Nephron (organoid): ENCODE results near the gene CERS6.
A peak's percentile ranks its signal among the peaks of the same experiment; 100 is the strongest.
"Not testable (repeated sequence)": the region's sequence is repeated elsewhere in the genome, so short reads cannot be mapped to it uniquely, and the experiment has no call there.

ENCODE experiments used
- H3K27ac Mint-ChIP-seq, 3 experiments: 2 replicates each; pipeline ENCODE4 v1.8.0; 2020; ENCODE audit warnings: mixed read lengths in 3 of 3, mild to moderate bottlenecking in 2 of 3, moderate library complexity in 1 of 3
- H3K27me3 Mint-ChIP-seq: 2 replicates; pipeline ENCODE4 v1.8.0; 2021; ENCODE audit warnings: low read depth, mild to moderate bottlenecking, moderate library complexity, mixed read lengths
- H3K36me3 Mint-ChIP-seq: 2 replicates; pipeline ENCODE4 v1.8.0; 2020; ENCODE audit warnings: low read depth, mixed read lengths
- H3K4me1 Mint-ChIP-seq: 2 replicates; pipeline ENCODE4 v1.8.0; 2020; ENCODE audit warnings: mixed read lengths
- H3K4me3 Mint-ChIP-seq, 3 experiments: 2 replicates each; pipeline ENCODE4 v1.8.0; 2020; ENCODE audit warnings: mild to moderate bottlenecking in 3 of 3, mixed read lengths in 3 of 3, moderate library complexity in 2 of 3
- H3K9me3 Mint-ChIP-seq: 2 replicates; pipeline ENCODE4 v1.8.0; 2020; ENCODE audit warnings: mixed read lengths
- TF ChIP-seq, protein P1 (sequence below), 3 experiments: fragments of 200-600 bp; sonication (generic); IDR thresholded peaks; one replicate each; pipeline ENCODE4 v1.5.0; 2021; ENCODE audit warnings: antibody characterized with exemption in 3 of 3; ENCODE audit not compliant: unreplicated experiment in 3 of 3

CERS6 gene

DNA sequence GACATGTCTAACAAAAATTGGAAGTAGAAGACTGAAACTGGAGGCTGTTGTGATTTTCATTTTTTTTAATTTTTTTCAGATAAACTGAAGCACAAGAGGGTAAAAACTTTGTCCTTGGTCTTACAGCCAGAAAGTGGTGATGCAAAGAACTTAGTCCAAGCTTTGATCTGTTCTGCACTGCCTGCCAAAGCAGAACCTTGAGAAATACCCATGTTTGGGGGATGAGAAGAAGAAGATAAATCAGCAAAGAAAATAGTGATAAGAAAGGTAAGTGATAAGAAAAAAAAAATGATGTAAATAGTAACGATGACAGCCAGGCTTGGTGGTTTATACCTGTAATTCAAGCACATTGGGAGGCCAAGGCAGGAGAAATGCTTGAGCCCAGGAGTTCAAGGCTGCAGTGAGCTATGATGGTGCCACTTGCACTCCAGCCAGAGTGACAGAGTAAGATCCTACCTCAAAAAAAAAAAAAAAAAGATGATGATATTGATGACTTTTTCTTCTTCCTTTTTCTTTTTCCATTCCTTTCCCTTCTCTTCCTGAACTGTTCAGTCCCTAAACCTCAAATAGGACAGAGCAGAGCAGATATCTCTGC lies 331.8 kb downstream of the CERS6 start:
- TF ChIP-seq, protein P1, sequence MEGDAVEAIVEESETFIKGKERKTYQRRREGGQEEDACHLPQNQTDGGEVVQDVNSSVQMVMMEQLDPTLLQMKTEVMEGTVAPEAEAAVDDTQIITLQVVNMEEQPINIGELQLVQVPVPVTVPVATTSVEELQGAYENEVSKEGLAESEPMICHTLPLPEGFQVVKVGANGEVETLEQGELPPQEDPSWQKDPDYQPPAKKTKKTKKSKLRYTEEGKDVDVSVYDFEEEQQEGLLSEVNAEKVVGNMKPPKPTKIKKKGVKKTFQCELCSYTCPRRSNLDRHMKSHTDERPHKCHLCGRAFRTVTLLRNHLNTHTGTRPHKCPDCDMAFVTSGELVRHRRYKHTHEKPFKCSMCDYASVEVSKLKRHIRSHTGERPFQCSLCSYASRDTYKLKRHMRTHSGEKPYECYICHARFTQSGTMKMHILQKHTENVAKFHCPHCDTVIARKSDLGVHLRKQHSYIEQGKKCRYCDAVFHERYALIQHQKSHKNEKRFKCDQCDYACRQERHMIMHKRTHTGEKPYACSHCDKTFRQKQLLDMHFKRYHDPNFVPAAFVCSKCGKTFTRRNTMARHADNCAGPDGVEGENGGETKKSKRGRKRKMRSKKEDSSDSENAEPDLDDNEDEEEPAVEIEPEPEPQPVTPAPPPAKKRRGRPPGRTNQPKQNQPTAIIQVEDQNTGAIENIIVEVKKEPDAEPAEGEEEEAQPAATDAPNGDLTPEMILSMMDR (IDR thresholded peaks at IDR 0.05; ENCODE audit: unreplicated experiment in 3 of 3): no peak
- Mint-ChIP-seq H3K4me1 (no peaks in the 10 kb centered on the region), H3K4me3 (no peak overlapping the region), H3K27me3 (no peaks in the 10 kb centered on the region), H3K27ac (no peak overlapping the region), H3K9me3 (peaks cover 3% of the 10 kb centered on the region), H3K36me3 (no peaks in the 10 kb centered on the region)

DNA sequence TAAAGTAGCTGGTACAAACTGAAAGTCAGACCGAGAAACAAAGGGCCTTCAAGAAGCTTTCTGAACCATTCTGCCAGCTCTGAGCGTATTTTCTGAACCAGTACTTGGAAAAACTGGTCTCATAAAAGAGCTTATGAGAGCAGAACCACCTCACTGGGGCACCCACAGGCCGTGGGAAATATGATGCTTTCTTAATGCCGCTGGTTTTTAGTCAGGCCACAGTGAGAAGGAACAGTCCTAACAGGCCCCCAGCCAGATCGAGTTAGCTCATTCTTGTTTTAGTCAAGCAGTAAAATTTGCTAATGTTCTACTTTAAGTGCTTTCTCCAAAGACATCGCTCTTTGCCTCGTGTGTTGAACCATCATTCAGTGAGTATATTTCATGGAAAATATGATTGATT lies 333.7 kb downstream of the CERS6 start:
- Mint-ChIP-seq H3K27me3 (no peaks in the 10 kb centered on the region), H3K9me3 (peaks cover 3% of the 10 kb centered on the region), H3K36me3 (no peaks in the 10 kb centered on the region), H3K4me3 (no peak overlapping the region), H3K4me1 (no peaks in the 10 kb centered on the region), H3K27ac (no peak overlapping the region)
- TF ChIP-seq, protein P1 (IDR thresholded peaks at IDR 0.05; ENCODE audit: unreplicated experiment in 3 of 3): no peak

DNA sequence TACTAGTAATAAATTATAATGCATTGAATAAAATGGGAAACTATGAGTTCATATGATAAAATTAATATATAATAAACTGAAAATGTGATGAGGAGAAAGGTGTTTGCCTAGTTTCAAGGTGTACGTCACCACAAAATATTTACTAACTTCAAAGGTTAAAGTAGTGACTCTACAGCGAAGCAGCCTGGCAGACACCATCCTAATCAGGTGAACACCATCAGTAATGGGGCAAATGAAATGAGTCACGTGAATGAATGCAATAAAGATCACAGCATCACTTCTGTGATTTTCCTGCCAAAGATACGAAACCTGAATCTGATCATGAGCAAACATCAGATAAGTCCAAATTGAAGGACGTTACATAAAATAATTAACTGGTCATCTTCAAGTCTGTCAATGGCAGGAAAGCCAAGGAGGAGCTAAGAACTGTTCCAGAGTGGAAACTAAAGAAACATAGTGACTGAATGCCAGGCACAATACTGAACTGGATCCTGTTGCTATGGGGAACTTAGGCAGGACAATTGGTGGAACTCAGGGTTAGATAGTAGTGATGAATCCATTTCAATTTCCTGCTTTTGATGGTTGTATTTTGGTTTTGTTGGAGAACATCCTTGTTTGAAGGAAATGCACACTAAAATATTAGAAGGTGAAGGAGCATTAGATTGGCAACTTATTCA lies 334.3 kb downstream of the CERS6 start:
- no peaks in the 10 kb centered on the region for H3K27me3 Mint-ChIP-seq
- H3K9me3 Mint-ChIP-seq: peaks cover 3% of the 10 kb centered on the region
- no peak overlapping the region for H3K4me3 Mint-ChIP-seq
- TF ChIP-seq, protein P1 (IDR thresholded peaks at IDR 0.05; ENCODE audit: unreplicated experiment in 3 of 3): no peak
- H3K36me3 Mint-ChIP-seq: no peaks in the 10 kb centered on the region
- H3K27ac Mint-ChIP-seq: no peak overlapping the region
- no peaks in the 10 kb centered on the region for H3K4me1 Mint-ChIP-seq

DNA sequence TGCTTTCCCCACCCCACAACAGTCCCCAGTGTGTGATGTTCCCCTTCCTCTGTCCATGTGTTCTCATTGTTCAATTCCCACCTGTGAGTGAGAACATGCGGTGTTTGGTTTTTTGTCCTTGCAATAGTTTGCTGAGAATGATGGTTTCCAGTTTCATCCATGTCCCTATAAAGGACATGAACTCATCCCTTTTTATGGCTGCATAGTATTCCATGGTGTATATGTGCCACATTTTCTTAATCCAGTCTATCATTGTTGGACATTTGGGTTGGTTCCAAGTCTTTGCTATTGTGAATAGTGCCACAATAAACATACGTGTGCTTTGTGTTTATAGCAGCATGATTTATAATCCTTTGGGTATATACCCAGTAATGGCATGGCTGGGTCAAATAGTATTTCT lies 335.1 kb downstream of the CERS6 start:
- H3K4me3 Mint-ChIP-seq, H3K27me3 Mint-ChIP-seq, H3K36me3 Mint-ChIP-seq, H3K9me3 Mint-ChIP-seq, H3K4me1 Mint-ChIP-seq, H3K27ac Mint-ChIP-seq: not testable (repeated sequence)

DNA sequence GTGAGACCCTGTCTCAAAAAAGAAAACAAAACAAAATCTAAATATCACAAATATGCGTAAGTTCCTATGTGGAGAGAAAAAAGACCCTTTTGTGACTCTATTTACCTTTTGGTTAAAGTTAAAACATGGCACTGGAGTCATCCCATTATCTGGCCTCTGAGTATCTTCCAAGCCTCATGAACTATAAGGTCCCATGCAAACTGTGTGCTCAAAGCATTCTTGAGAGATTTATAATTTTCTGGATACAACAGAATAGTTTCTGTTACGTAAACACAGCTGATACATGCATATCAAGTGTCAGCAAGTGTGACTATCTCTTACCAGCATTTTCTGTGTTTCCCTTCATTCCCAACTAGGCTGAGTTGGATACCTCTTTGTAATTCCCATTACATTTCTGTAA lies 337.5 kb downstream of the CERS6 start:
- no peak overlapping the region for H3K4me3 Mint-ChIP-seq
- peaks cover 12% of the 10 kb centered on the region for H3K4me1 Mint-ChIP-seq
- peaks cover 3% of the 10 kb centered on the region for H3K9me3 Mint-ChIP-seq
- H3K27me3 Mint-ChIP-seq: no peaks in the 10 kb centered on the region
- H3K27ac Mint-ChIP-seq: no peak overlapping the region
- no peaks in the 10 kb centered on the region for H3K36me3 Mint-ChIP-seq
- TF ChIP-seq, protein P1 (IDR thresholded peaks at IDR 0.05; ENCODE audit: unreplicated experiment in 3 of 3): no peak

DNA sequence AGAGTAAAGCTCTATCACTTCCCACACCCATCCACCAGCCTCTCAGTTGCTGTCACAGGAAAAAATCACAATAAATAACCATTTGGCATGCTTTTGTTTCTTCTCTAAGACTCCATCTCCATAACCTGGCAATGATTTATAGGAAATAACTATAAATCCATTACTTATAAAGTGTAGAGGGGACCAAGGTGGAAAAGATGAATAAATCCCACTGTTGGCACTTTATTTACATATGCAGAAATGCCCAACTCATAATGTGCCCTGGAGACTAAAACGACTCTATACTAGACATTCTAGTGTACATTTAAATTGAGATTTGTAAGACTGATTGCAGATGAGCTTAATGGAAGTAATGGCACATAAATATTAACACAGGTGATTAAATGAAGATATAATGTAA lies 338.9 kb downstream of the CERS6 start:
- TF ChIP-seq, protein P1 (IDR thresholded peaks at IDR 0.05; ENCODE audit: unreplicated experiment in 3 of 3): no peak
- Mint-ChIP-seq H3K27ac (peak overlapping the region; percentile 6 to 31 (median 10)), H3K4me3 (no peak overlapping the region), H3K4me1 (peaks cover 22% of the 10 kb centered on the region), H3K36me3 (no peaks in the 10 kb centered on the region), H3K27me3 (peaks cover 3% of the 10 kb centered on the region), H3K9me3 (peaks cover 3% of the 10 kb centered on the region)
